Mucosa of descending colon (tissue), 3 donors: ENCODE data around the gene PTPRH. TPM values are rescaled to one million over a fixed set of nuclear protein-coding genes. Genes with fewer than 3 reads are reported as not detected.

Experiments
- ATAC-seq: fragments of 200-7000 bp; cut with Tn5 transposase; one replicate; pipeline ENCODE4 v1.9.1; 2020; ENCODE audit warnings: mild to moderate bottlenecking, moderate library complexity
- DNase-seq, 3 donors: peaks; one replicate each; pipeline ENCODE4 v3.0.0-alpha.2; 2020
- H3K36me3 ChIP-seq: fragments of 200-600 bp; one replicate; pipeline ENCODE4 v1.8.0; 2021; ENCODE audit warnings: low read depth, mild to moderate bottlenecking
- H3K4me1 ChIP-seq: fragments of 200-600 bp; one replicate; pipeline ENCODE4 v1.8.0; 2021; ENCODE audit warnings: low read depth, mild to moderate bottlenecking
- H3K4me3 ChIP-seq: fragments of 200-600 bp; one replicate; pipeline ENCODE4 v1.8.0; 2021; ENCODE audit warnings: mild to moderate bottlenecking
- H3K9me3 ChIP-seq: fragments of 200-600 bp; one replicate; pipeline ENCODE4 v1.8.0; 2021; ENCODE audit warnings: mild to moderate bottlenecking
- intact Hi-C, 2 donors: fragments of 100-400 bp; cut with DNase I in 1 of 2; cut with micrococcal nuclease in 1 of 2; formaldehyde crosslinking; loops; one replicate each; pipeline versions ENCODE4 v1.11.0 to v1.11.1; 2022; cut with DNase I, micrococcal nuclease
- microRNA-seq: library from miRNA; unstranded; fragments of <30 nt; microRNA quantifications from one replicate; pipeline ENCODE4, GENCODE V29; 2019
- total RNA-seq, 3 donors: library from RNA; stranded (reverse); fragmentation: NEBNext Ultra II Directional in 2 of 3; extraction: Animal tissue kit (Norgen Biotek cat#: 25700) in 2 of 3; gene quantifications; one replicate each; pipeline versions ENCODE4 v1.2.1 to v1.2.4, GENCODE V29; 2021 to 2023
- TF ChIP-seq, protein P1 (sequence below): fragments of 200-600 bp; IDR thresholded peaks from one replicate; pipeline ENCODE4 v1.8.0; 2022; ENCODE audit warnings: antibody characterized with exemption, mild to moderate bottlenecking
- donor health status: DM: no; HTN: no; CAD: no; lungs with moderate emphysema.
- donor health status: DM: no; HTN: no; CAD: no.
- donor health status: DM: no; HTN: yes; CAD: no.

Gene PTPRH
- total RNA-seq, 3 donors from 2014 or later, result 62.3 to 181 (median 94.8) TPM

DNA sequence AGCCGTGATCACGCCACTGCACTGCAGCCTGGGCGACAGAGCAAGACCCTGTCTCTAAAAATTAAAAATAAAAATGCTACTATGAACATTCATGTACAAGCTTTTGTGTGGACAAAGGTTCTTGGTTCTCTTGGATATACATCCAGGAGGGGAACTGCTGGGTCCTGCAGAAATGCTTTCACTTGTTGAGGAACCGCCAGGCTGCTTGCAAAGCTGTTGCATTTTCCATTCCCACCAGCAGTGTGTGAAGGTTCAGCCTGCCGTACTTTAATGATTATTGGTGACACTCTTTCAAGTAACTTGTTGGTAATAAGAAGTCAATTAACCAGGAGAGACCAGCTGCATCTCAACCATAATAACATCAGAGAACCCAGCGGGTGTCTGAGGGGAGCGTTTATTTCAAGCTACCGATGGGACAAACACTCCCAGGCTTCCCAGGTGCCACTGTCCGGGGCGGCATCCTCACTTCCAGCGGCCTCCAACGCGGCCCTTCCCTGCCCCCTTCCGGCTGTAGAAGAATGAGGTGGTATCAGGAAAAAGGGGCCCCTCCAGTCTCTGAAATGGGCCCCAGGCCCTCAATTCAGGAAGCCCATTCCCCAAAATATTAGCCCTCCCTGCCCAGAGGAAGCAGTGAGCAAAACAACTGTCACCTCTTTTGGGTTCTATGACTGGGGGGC, 76.7 kb downstream of the PTPRH start:
- intact Hi-C loops, result no loop called here
- no peaks in the 10 kb centered on the region for H3K9me3 ChIP-seq
- no peaks in the 10 kb centered on the region for H3K4me1 ChIP-seq
- no peak overlapping the region for H3K4me3 ChIP-seq
- ATAC-seq (peak; percentile 27), DNase-seq (peak in 1 of 3 donors; percentile 33)
- no peaks in the 10 kb centered on the region for H3K36me3 ChIP-seq
- TF ChIP-seq, protein P1, sequence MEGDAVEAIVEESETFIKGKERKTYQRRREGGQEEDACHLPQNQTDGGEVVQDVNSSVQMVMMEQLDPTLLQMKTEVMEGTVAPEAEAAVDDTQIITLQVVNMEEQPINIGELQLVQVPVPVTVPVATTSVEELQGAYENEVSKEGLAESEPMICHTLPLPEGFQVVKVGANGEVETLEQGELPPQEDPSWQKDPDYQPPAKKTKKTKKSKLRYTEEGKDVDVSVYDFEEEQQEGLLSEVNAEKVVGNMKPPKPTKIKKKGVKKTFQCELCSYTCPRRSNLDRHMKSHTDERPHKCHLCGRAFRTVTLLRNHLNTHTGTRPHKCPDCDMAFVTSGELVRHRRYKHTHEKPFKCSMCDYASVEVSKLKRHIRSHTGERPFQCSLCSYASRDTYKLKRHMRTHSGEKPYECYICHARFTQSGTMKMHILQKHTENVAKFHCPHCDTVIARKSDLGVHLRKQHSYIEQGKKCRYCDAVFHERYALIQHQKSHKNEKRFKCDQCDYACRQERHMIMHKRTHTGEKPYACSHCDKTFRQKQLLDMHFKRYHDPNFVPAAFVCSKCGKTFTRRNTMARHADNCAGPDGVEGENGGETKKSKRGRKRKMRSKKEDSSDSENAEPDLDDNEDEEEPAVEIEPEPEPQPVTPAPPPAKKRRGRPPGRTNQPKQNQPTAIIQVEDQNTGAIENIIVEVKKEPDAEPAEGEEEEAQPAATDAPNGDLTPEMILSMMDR, result no peak

DNA sequence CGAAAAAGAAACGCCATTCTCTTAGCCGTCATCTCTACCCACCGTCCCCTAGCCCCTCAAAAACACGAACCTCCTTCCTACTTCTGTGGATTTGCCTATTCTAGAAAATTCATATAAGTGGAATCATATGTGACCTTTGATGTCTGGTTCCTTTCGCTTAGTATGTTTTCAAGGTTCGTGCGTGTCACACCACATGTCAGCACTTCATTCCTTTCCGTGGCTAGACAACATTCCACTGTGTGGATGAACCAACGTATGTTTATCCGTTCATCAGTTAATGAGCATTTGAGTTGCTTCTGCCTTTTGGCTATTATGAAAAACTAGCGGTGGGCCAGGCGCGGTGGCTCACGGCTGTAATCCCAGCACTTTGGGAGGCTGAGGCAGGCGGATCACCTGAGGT, 77.9 kb downstream of the PTPRH start:
- ATAC-seq (no peak), DNase-seq (no peak)
- TF ChIP-seq, protein P1, result no peak
- H3K4me3 ChIP-seq, result no peak overlapping the region
- no peaks in the 10 kb centered on the region for H3K4me1 ChIP-seq
- H3K36me3 ChIP-seq, result no peaks in the 10 kb centered on the region
- intact Hi-C loops, result no loop called here
- no peaks in the 10 kb centered on the region for H3K9me3 ChIP-seq

Small RNAs within 50 kb of the gene (microRNA-seq; reads per million reads assigned to microRNA genes)
- gene MIR6802 (0.70 reads per million), gene MIR6803 (3.0 reads per million, percentile 14 among the genes with 10 or more reads in this experiment), gene MIR6804 (not detected)

Other genes starting within 250 kb of the PTPRH start
- 10 to 100 TPM in 1 of 3 donors, 1 to 10 TPM in 2; 2.1 to 10.7 (median 6.3) TPM for gene NLRP2, start 243.1 kb downstream of the PTPRH start, total RNA-seq
- 1 to 10 TPM in 1 of 3 donors, under 1 TPM in 2; 0.22 to 1.4 (median 0.32) TPM for gene GP6, start 171.2 kb downstream of the PTPRH start, total RNA-seq
- gene RDH13, start 146.4 kb downstream of the PTPRH start, total RNA-seq, result 10 to 100 TPM; 46.1 to 59.5 (median 55.0) TPM
- 10 to 100 TPM; 20.7 to 79.6 (median 36.0) TPM for gene EPS8L1, start 133.6 kb downstream of the PTPRH start, total RNA-seq
- 100 to 1,000 TPM in 2 of 3 donors, 10 to 100 TPM in 1; 99.8 to 236 (median 112) TPM for gene PPP1R12C, start 91.9 kb downstream of the PTPRH start, total RNA-seq
- gene TNNT1, start 60.3 kb downstream of the PTPRH start, total RNA-seq, result 1 to 10 TPM in 1 of 3 donors, under 1 TPM in 2; 0.63 to 1.1 (median 0.65) TPM
- gene TNNI3, start 51.8 kb downstream of the PTPRH start, total RNA-seq, result 1 to 10 TPM in 1 of 3 donors, not detected in 2; 2.2 TPM
- gene DNAAF3, start 42.9 kb downstream of the PTPRH start, total RNA-seq, result 1 to 10 TPM in 1 of 3 donors, under 1 TPM in 2; 0.54 to 1.0 (median 0.69) TPM
- gene SYT5, start 29.2 kb downstream of the PTPRH start, total RNA-seq, result 1 to 10 TPM; 1.0 to 2.9 (median 1.2) TPM
- gene TMEM86B, start 19.3 kb upstream of the PTPRH start, total RNA-seq, result 1 to 10 TPM; 3.4 to 4.5 (median 3.7) TPM
- 10 to 100 TPM; 60.0 to 72.9 (median 65.9) TPM for gene PPP6R1, start 49.5 kb upstream of the PTPRH start, total RNA-seq
- 10 to 100 TPM; 25.6 to 36.0 (median 29.5) TPM for gene HSPBP1, start 70.6 kb upstream of the PTPRH start, total RNA-seq
- gene BRSK1, start 74.5 kb upstream of the PTPRH start, total RNA-seq, result 10 to 100 TPM in 1 of 3 donors, 1 to 10 TPM in 2; 1.6 to 18.1 (median 1.9) TPM
- 10 to 100 TPM; 31.6 to 62.1 (median 36.4) TPM for gene TMEM150B, start 115.8 kb upstream of the PTPRH start, total RNA-seq
- 10 to 100 TPM; 14.7 to 19.3 (median 16.5) TPM for gene KMT5C, start 130.4 kb upstream of the PTPRH start, total RNA-seq
- gene COX6B2, start 145.2 kb upstream of the PTPRH start, total RNA-seq, result 10 to 100 TPM; 16.6 to 30.0 (median 17.2) TPM
- not detected for gene GARIN5B, start 153.8 kb upstream of the PTPRH start, total RNA-seq
- under 1 TPM; 0.24 to 0.32 (median 0.29) TPM for gene IL11, start 161.0 kb upstream of the PTPRH start, total RNA-seq
- not detected for gene TMEM190, start 167.3 kb upstream of the PTPRH start, total RNA-seq
- 10 to 100 TPM; 31.4 to 84.2 (median 68.0) TPM for gene TMEM238, start 174.8 kb upstream of the PTPRH start, total RNA-seq
- gene RPL28, start 176.4 kb upstream of the PTPRH start, total RNA-seq, result 1,000 to 10,000 TPM in 2 of 3 donors, 100 to 1,000 TPM in 1; 942 to 1,365 (median 1,241) TPM
- 10 to 100 TPM; 14.0 to 41.6 (median 23.0) TPM for gene UBE2S, start 198.3 kb upstream of the PTPRH start, total RNA-seq
- under 1 TPM in 1 of 3 donors, not detected in 2; 0.35 TPM for gene SHISA7, start 233.8 kb upstream of the PTPRH start, total RNA-seq